Cardiac fibroblast (primary cell): ENCODE data around the gene TMPRSS3.

Experiments used
- DNase-seq, 2 donors: peaks; one replicate each; pipeline versions ENCODE4 v3.0.0 to v3.0.0-alpha.2; 2010; ENCODE audit warnings: low read depth in 2 of 2
- H3K4me3 ChIP-seq, 2 donors: replicated peaks in 1 of 2; 1 replicate in 1 of 2; 2 replicates in 1 of 2; pipeline ENCODE4 v1.5.1; 2011; ENCODE audit warnings: low read depth in 2 of 2, low read length in 2 of 2, mild to moderate bottlenecking in 2 of 2, moderate library complexity in 1 of 2
- CTCF ChIP-seq: IDR thresholded peaks from one replicate; pipeline ENCODE4 v1.5.1; 2011; ENCODE audit warnings: low read depth, mild to moderate bottlenecking, low read length, inconsistent platforms

The TMPRSS3 gene

DNA sequence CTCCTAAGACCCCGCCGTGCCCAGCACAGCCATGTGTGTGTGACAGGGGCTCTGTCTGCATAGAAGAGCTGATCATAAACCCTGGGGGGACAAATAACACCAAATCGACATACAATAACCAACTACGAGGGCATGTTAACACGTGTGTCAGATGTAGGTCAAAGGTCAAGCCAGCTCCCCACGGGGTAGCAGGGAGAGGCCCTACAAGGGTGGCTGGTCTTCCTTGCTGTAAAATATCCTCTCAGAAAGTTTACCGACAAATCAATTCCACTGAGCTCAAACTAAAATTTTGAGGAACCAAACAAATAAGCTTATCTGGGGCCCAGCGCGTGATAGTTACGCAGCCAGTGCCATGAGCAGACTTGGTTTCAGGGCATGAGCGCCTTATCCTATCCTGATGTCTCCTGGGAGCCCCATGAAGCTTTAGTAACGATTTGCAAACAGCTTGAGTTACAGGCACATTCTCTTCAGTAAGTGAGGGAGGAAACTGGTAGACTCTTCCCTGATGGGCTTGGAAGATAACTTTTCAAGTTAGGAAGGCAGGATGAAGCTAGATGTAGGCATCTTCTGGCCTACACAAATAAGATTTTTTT is 2.7 kb upstream of the TMPRSS3 start:
- no peak for TF ChIP-seq CTCF
- DNase-seq = no peak
- H3K4me3 ChIP-seq = no peak overlapping the region

GRCh38 chr21:42397746-42398394 is 2.0 kb upstream of the TMPRSS3 start:
- no peak for DNase-seq
- TF ChIP-seq CTCF = no peak
- no peak overlapping the region for H3K4me3 ChIP-seq

GRCh38 chr21:42396799-42397745 is 1.2 kb upstream of the TMPRSS3 start:
- TF ChIP-seq CTCF = no peak
- DNase-seq = no peak
- no peak overlapping the region for H3K4me3 ChIP-seq

GRCh38 chr21:42395302-42395701 is 550 bp downstream of the TMPRSS3 start:
- DNase-seq = no peak
- no peak overlapping the region for H3K4me3 ChIP-seq
- no peak for TF ChIP-seq CTCF

DNA sequence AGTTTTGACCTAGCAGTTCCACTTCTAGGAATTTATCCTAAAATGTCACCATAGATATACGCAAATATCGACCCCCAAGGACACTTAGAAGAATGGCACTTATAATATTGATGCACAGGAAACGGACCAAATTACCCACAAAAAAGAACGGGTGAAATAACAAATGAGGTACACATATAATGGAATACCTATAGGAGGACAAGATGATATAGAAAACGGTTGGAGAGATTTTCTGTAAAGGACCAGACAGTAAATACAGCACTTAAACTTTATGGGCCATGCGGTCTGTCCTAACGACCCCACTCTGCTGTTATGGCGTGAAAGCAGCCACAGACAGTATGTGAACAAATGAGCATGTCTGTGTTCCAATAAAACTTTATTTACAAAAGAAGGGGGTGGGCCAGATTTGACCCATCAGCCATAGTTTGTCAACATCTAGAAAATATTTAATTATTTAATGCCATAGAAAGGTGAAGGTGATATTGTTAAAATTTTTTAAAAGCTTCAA is 2.4 kb downstream of the TMPRSS3 start:
- no peak for DNase-seq
- H3K4me3 ChIP-seq = no peak overlapping the region
- no peak for TF ChIP-seq CTCF

DNA sequence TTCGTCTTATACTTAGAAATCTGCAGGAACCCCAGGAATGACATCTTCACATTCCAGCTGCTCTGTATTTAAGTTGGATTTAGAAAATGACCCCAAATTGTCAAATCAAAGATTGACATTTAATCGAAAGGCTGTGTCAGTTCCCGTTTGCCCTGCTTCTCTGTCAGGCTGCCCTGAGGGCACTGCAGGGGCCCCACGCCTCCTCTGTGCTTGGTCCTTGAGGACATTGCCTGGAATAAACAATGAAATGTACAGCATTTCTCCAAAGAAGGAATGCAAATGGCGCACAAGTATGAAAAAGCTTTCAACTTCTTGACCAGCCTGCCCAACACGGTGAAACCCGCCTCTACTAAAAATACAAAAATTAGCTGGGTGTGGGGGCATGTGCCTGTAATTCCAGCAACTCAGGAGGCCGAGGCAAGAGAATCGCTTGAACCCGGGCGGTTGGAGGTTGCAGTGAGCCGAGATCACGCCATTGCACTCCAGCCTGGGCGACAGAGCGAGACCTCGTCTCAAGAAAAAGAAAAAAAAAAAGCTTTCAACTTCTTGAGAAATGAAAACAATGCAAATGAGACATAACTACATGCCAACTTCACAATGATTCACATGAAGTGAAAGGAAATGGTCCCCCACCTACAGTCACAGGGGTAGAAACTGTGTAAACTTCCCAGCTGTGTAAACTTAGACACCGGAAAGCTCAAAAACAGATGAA is 3.0 kb downstream of the TMPRSS3 start:
- no peak for DNase-seq
- H3K4me3 ChIP-seq = no peak overlapping the region
- TF ChIP-seq CTCF = no peak
